ENCODE data around the gene POLD4. TPM values are rescaled to one million over a fixed set of nuclear protein-coding genes. Genes with fewer than 3 reads are reported as not detected.

Gene POLD4
- total RNA-seq, 1 experiment from 2014 or later, result 44.2 TPM

DNA sequence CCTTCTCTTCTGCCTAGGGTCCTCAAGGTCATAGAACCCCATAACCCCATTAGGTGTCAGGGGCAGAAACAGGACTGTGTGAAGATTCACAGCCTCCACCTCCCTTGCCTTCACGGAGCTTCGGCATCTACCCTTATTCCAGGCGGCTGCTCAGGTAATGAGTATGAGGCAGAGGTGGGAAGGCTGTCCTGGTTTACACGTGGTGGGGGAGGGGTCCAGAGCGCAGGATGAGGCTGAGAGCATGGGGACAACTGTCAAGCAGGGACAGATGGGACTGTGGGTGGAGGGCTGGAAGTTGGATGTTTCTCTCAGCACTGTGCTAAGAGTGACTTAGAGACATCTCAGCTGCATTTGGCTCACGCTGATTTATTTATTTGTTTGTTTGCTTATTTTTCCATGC lies 34.2 kb upstream of the POLD4 start:
- no peaks in the 10 kb centered on the region for H3K27me3 ChIP-seq (ENCODE audit: insufficient read depth, low read length)
- no peak overlapping the region for H3K4me3 ChIP-seq (replicated peaks in 1 of 2; ENCODE audit: low read depth in 1 of 2, low read length in 2 of 2)
- BruUV-seq (replicated peaks), result no TSS peak
- TF ChIP-seq POLR2A (IDR thresholded peaks at IDR 0.05; ENCODE audit: borderline replicate concordance, extremely low read depth, insufficient read depth, insufficient read length), result no peak
- no peak for TF ChIP-seq ELF1 (IDR thresholded peaks at IDR 0.05; ENCODE audit: borderline replicate concordance, low read depth)
- no peak for TF ChIP-seq FOSL1 (IDR thresholded peaks at IDR 0.05; ENCODE audit: low read depth)
- no peak for TF ChIP-seq EGR1 (IDR thresholded peaks at IDR 0.05; ENCODE audit: low read depth)
- TF ChIP-seq CEBPB (IDR thresholded peaks at IDR 0.05; ENCODE audit: low read depth), result no peak
- H3K27ac ChIP-seq (ENCODE audit: low read depth, low read length), result no peak overlapping the region
- ChIA-PET RAD21 (ENCODE audit: low non-redundant PET in 1 of 2, low total read pairs in 2 of 2, uncharacterized antibody in 2 of 2, unreplicated experiment in 2 of 2) (no interaction called here), CTCF (interaction anchor here (0.7 to 1.5 kb wide), 3 partner anchors 14 to 233 kb away, joined by 3 to 8 read pairs (median 4); partner anchors contain the start of gene PPP1CA), POLR2A (interaction anchor here (1.0 to 2.1 kb wide), 2 partner anchors 14 to 33 kb away, joined by 3 to 7 read pairs; partner anchors contain the start of gene PPP1CA)
- H4K20me1 ChIP-seq (ENCODE audit: insufficient read depth), result no peaks in the 10 kb centered on the region
- DNase-seq (ENCODE audit: low read depth, low spot score), result no peak
- H3K9ac ChIP-seq (ENCODE audit: low read length), result no peak overlapping the region
- no peaks in the 10 kb centered on the region for H3K36me3 ChIP-seq (ENCODE audit: control insufficient read depth in 1 of 2, insufficient read depth in 2 of 2, low read length in 2 of 2)
- H2AFZ ChIP-seq (ENCODE audit: low read depth, low read length, poor library complexity, severe bottlenecking), result no peak overlapping the region
- no peaks in the 10 kb centered on the region for H3K9me2 ChIP-seq (ENCODE audit: insufficient read depth)
- peaks cover 16 to 45% of the 10 kb centered on the region in 2 experiments for H3K4me1 ChIP-seq (ENCODE audit: control insufficient read depth in 1 of 2, insufficient read depth in 2 of 2, low read length in 2 of 2)
- ATAC-seq, result no peak
- H3K4me2 ChIP-seq (ENCODE audit: low read length), result no peak overlapping the region
- H3K79me2 ChIP-seq (ENCODE audit: insufficient read depth, low read length), result peaks cover 11% of the 10 kb centered on the region; the same call in 1 of the 2 replicates
- intact Hi-C loops (cut with micrococcal nuclease), result no loop called here
- H3K9me3 ChIP-seq (ENCODE audit: control insufficient read depth in 1 of 2, insufficient read depth in 1 of 2, low read depth in 1 of 2, low read length in 2 of 2), result no peaks in the 10 kb centered on the region

DNA sequence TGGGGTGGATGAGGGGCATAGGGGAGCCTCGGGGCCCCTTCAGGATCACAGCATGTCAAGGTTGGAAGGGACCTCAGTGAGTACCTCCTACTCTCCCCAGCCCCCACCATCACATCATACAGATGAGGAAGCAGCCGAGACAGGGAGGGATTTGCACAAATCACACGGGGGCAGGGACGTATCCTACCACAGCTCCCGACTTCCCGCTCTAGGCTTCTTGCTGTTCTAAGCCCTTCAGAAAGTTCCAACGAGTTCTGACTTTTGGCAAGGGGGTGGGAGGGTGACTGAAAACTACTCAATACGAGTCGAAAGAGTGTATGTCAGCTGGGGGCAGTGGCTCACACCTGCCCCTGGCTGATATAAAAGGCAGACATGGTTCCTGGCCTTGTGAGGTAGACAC lies 33.7 kb upstream of the POLD4 start:
- Histone ChIP-seq H3K27ac (ENCODE audit: low read depth, low read length) (no peak overlapping the region), H3K4me1 (ENCODE audit: control insufficient read depth in 1 of 2, insufficient read depth in 2 of 2, low read length in 2 of 2) (peaks cover 17 to 45% of the 10 kb centered on the region in 2 experiments), H3K4me3 (replicated peaks in 1 of 2; ENCODE audit: low read depth in 1 of 2, low read length in 2 of 2) (no peak overlapping the region), H3K36me3 (ENCODE audit: control insufficient read depth in 1 of 2, insufficient read depth in 2 of 2, low read length in 2 of 2) (no peaks in the 10 kb centered on the region), H3K9me2 (ENCODE audit: insufficient read depth) (no peaks in the 10 kb centered on the region), H3K9ac (ENCODE audit: low read length) (no peak overlapping the region), H3K79me2 (ENCODE audit: insufficient read depth, low read length) (peaks cover 6% of the 10 kb centered on the region; the same call in 1 of the 2 replicates), H3K9me3 (ENCODE audit: control insufficient read depth in 1 of 2, insufficient read depth in 1 of 2, low read depth in 1 of 2, low read length in 2 of 2) (no peaks in the 10 kb centered on the region), H3K4me2 (ENCODE audit: low read length) (no peak overlapping the region), H2AFZ (ENCODE audit: low read depth, low read length, poor library complexity, severe bottlenecking) (no peak overlapping the region), H3K27me3 (ENCODE audit: insufficient read depth, low read length) (no peaks in the 10 kb centered on the region), H4K20me1 (ENCODE audit: insufficient read depth) (no peaks in the 10 kb centered on the region)
- CTCF ChIA-PET, result interaction anchor here (1.1 to 1.5 kb wide), 3 partner anchors 15 to 30 kb away, joined by 3 to 8 read pairs (median 4); partner anchors contain the start of gene PPP1CA
- DNase-seq (ENCODE audit: low read depth, low spot score), result no peak
- POLR2A ChIA-PET, result interaction anchor here (0.7 to 2.1 kb wide), 3 partner anchors 10 to 32 kb away, joined by 3 to 7 read pairs (median 3); partner anchors contain the start of gene PPP1CA
- no TSS peak for BruUV-seq (replicated peaks)
- intact Hi-C loops (cut with micrococcal nuclease), result no loop called here
- RAD21 ChIA-PET (ENCODE audit: low non-redundant PET in 1 of 2, low total read pairs in 2 of 2, uncharacterized antibody in 2 of 2, unreplicated experiment in 2 of 2), result no interaction called here
- ATAC-seq, result no peak
- TF ChIP-seq CBX3 (IDR thresholded peaks at IDR 0.05; ENCODE audit: low read depth), result no peak
- TF ChIP-seq EZH2phosphoT487 (IDR thresholded peaks at IDR 0.05; ENCODE audit: borderline replicate concordance), result no peak
- TF ChIP-seq, protein P1, sequence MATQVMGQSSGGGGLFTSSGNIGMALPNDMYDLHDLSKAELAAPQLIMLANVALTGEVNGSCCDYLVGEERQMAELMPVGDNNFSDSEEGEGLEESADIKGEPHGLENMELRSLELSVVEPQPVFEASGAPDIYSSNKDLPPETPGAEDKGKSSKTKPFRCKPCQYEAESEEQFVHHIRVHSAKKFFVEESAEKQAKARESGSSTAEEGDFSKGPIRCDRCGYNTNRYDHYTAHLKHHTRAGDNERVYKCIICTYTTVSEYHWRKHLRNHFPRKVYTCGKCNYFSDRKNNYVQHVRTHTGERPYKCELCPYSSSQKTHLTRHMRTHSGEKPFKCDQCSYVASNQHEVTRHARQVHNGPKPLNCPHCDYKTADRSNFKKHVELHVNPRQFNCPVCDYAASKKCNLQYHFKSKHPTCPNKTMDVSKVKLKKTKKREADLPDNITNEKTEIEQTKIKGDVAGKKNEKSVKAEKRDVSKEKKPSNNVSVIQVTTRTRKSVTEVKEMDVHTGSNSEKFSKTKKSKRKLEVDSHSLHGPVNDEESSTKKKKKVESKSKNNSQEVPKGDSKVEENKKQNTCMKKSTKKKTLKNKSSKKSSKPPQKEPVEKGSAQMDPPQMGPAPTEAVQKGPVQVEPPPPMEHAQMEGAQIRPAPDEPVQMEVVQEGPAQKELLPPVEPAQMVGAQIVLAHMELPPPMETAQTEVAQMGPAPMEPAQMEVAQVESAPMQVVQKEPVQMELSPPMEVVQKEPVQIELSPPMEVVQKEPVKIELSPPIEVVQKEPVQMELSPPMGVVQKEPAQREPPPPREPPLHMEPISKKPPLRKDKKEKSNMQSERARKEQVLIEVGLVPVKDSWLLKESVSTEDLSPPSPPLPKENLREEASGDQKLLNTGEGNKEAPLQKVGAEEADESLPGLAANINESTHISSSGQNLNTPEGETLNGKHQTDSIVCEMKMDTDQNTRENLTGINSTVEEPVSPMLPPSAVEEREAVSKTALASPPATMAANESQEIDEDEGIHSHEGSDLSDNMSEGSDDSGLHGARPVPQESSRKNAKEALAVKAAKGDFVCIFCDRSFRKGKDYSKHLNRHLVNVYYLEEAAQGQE (IDR thresholded peaks at IDR 0.05; ENCODE audit: low read depth), result no peak
- TF ChIP-seq CEBPB (IDR thresholded peaks at IDR 0.05; ENCODE audit: low read depth), result no peak
- TF ChIP-seq, protein P2, sequence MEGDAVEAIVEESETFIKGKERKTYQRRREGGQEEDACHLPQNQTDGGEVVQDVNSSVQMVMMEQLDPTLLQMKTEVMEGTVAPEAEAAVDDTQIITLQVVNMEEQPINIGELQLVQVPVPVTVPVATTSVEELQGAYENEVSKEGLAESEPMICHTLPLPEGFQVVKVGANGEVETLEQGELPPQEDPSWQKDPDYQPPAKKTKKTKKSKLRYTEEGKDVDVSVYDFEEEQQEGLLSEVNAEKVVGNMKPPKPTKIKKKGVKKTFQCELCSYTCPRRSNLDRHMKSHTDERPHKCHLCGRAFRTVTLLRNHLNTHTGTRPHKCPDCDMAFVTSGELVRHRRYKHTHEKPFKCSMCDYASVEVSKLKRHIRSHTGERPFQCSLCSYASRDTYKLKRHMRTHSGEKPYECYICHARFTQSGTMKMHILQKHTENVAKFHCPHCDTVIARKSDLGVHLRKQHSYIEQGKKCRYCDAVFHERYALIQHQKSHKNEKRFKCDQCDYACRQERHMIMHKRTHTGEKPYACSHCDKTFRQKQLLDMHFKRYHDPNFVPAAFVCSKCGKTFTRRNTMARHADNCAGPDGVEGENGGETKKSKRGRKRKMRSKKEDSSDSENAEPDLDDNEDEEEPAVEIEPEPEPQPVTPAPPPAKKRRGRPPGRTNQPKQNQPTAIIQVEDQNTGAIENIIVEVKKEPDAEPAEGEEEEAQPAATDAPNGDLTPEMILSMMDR (IDR thresholded peaks at IDR 0.05 in 2 of 3, conservative IDR thresholded peaks at IDR 0.05 in 1 of 3; ENCODE audit: borderline replicate concordance in 1 of 3, insufficient read depth in 1 of 3, low read depth in 2 of 3, low read length in 2 of 3), result no peak
- no peak for TF ChIP-seq POLR2AphosphoS5 (IDR thresholded peaks at IDR 0.05; ENCODE audit: low read depth, low read length)
- TF ChIP-seq TCF7L2 (IDR thresholded peaks at IDR 0.05; ENCODE audit: borderline replicate concordance, extremely low read depth, insufficient read depth, insufficient read length), result no peak
- TF ChIP-seq EGR1 (IDR thresholded peaks at IDR 0.05; ENCODE audit: low read depth), result no peak
- TF ChIP-seq, protein P3, sequence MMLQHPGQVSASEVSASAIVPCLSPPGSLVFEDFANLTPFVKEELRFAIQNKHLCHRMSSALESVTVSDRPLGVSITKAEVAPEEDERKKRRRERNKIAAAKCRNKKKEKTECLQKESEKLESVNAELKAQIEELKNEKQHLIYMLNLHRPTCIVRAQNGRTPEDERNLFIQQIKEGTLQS (IDR thresholded peaks at IDR 0.05), result no peak
- TF ChIP-seq SRF (IDR thresholded peaks at IDR 0.05; ENCODE audit: low read depth), result no peak
- no peak for TF ChIP-seq JUND (IDR thresholded peaks at IDR 0.05)
- no peak for TF ChIP-seq SIN3A (IDR thresholded peaks at IDR 0.05; ENCODE audit: low read depth)
- no peak for TF ChIP-seq POLR2A (IDR thresholded peaks at IDR 0.05; ENCODE audit: borderline replicate concordance, extremely low read depth, insufficient read depth, insufficient read length)
